Measurements from ENCODE around the gene BLM.

GRCh38 chr15:90729261-90729660 is 12.1 kb downstream of the BLM start:
- TF ChIP-seq, protein P1, sequence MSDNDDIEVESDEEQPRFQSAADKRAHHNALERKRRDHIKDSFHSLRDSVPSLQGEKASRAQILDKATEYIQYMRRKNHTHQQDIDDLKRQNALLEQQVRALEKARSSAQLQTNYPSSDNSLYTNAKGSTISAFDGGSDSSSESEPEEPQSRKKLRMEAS (IDR thresholded peaks at IDR 0.05) = no peak
- TF ChIP-seq JUN (IDR thresholded peaks at IDR 0.05) (no peak), NFE2L2 (conservative IDR thresholded peaks at IDR 0.05; ENCODE audit: low read length) (no peak), EP300 (IDR thresholded peaks at IDR 0.05) (no peak)
